ENCODE results near the gene CCSER2.

CCSER2 gene

DNA sequence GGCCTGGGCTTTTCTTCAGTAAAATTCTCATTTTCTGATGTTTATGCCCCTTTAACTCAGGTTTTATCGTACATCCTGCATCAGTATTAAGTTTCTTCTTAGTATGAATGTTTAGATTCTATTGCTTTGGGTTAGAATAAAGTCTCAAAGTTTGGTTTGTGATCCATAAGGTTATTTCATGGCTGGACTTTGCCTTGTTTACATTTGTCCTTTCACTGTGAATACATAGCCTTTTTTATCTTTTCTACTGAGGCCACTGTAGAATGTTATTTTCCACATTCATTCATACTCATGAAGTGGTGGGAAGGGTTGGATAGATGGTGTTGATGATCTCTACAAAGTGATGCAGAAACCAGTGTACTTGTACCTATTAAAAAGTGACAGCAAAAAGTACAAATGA, 59.8 kb downstream of the CCSER2 start:
- TF ChIP-seq CTCF (IDR thresholded peaks at IDR 0.05) (no peak), ZFX (IDR thresholded peaks at IDR 0.05; ENCODE audit: borderline replicate concordance) (no peak)

GRCh38 chr10:84390364-84390763, 62.0 kb downstream of the CCSER2 start:
- TF ChIP-seq CTCF (IDR thresholded peaks at IDR 0.05) (no peak), ZFX (IDR thresholded peaks at IDR 0.05; ENCODE audit: borderline replicate concordance) (no peak)
- no peak overlapping the region for H3K27ac ChIP-seq

More for the DNA sequence above, 59.8 kb downstream of the CCSER2 start:
- no peak overlapping the region for H3K27ac ChIP-seq

- TF ChIP-seq ZFX (IDR thresholded peaks at IDR 0.05; ENCODE audit: borderline replicate concordance) (no peak), CTCF (IDR thresholded peaks at IDR 0.05) (no peak)
These were observed 62.9 kb downstream of the CCSER2 start for GRCh38 chr10:84391326-84391725.

GRCh38 chr10:84392181-84392580, 63.8 kb downstream of the CCSER2 start:
- H3K27ac ChIP-seq, result no peak overlapping the region
- no peak for TF ChIP-seq ZFX (IDR thresholded peaks at IDR 0.05; ENCODE audit: borderline replicate concordance)
- TF ChIP-seq CTCF (IDR thresholded peaks at IDR 0.05), result no peak

More at GRCh38 chr10:84391326-84391725, 62.9 kb downstream of the CCSER2 start:
- H3K27ac ChIP-seq, result no peak overlapping the region

GRCh38 chr10:84395581-84395980, 67.2 kb downstream of the CCSER2 start:
- TF ChIP-seq CTCF (IDR thresholded peaks at IDR 0.05) (no peak), ZFX (IDR thresholded peaks at IDR 0.05; ENCODE audit: borderline replicate concordance) (no peak)
- no peak overlapping the region for H3K27ac ChIP-seq

GRCh38 chr10:84397735-84398144, 69.4 kb downstream of the CCSER2 start:
- H3K27ac ChIP-seq, result no peak overlapping the region
- TF ChIP-seq ZFX (IDR thresholded peaks at IDR 0.05; ENCODE audit: borderline replicate concordance), result no peak
- TF ChIP-seq CTCF (IDR thresholded peaks at IDR 0.05), result no peak

- TF ChIP-seq ZFX (IDR thresholded peaks at IDR 0.05; ENCODE audit: borderline replicate concordance) (no peak), CTCF (IDR thresholded peaks at IDR 0.05) (no peak)
- no peak overlapping the region for H3K27ac ChIP-seq
These were observed 70.3 kb downstream of the CCSER2 start for GRCh38 chr10:84398696-84399095.
